Measurements from ENCODE around the gene LRFN3.

Gene LRFN3

GRCh38 chr19:35911173-35911572 lies 25.0 kb upstream of the LRFN3 start:
- Histone ChIP-seq H3K4me1 (ENCODE audit: control extremely low read depth in 1 of 4, control insufficient read depth in 4 of 4, insufficient read depth in 4 of 4, low read length in 3 of 4) (peaks cover 5 to 69% (median 42%) of the 10 kb centered on the region in 4 experiments), H3K27ac (ENCODE audit: insufficient read depth in 1 of 2, low read depth in 1 of 2, low read length in 2 of 2, poor library complexity in 1 of 2, severe bottlenecking in 2 of 2) (no peak overlapping the region), H3K36me3 (ENCODE audit: control insufficient read depth in 4 of 4, insufficient read depth in 4 of 4, low read length in 3 of 4) (no peaks in the 10 kb centered on the region), H3K9me3 (ENCODE audit: control extremely low read depth in 1 of 5, control insufficient read depth in 4 of 5, insufficient read depth in 2 of 5, low read depth in 1 of 5, low read length in 4 of 5) (no peaks in the 10 kb centered on the region), H3K4me3 (ENCODE audit: control insufficient read depth in 1 of 7, extremely low read depth in 1 of 7, insufficient read depth in 4 of 7, low read depth in 2 of 7, low read length in 6 of 7) (no peak overlapping the region), H3K27me3 (replicated peaks in 2 of 5; ENCODE audit: control insufficient read depth in 4 of 5, insufficient read depth in 5 of 5, low read length in 4 of 5) (no peaks in the 10 kb centered on the region)
- WGBS (ENCODE audit: insufficient coverage): 100% methylated on average over 1 of the region's 3 CpGs
- ChIA-PET POLR2A (no interaction called here), CTCF (interaction anchor here (0.7 to 4.4 kb wide), 8 partner anchors 8 to 58 kb away, joined by 3 to 16 read pairs (median 5); no protein-coding TSS in a partner anchor)
- DNase-seq: peak in 1 of 3 donors; percentile 20

GRCh38 chr19:35911790-35912189 lies 24.4 kb upstream of the LRFN3 start:
- no peak overlapping the region for H3K27ac ChIP-seq (ENCODE audit: insufficient read depth in 1 of 2, low read depth in 1 of 2, low read length in 2 of 2, poor library complexity in 1 of 2, severe bottlenecking in 2 of 2)
- H3K36me3 ChIP-seq (ENCODE audit: control insufficient read depth in 4 of 4, insufficient read depth in 4 of 4, low read length in 3 of 4): no peaks in the 10 kb centered on the region
- POLR2A ChIA-PET: no interaction called here
- peak overlapping the region in 1 of 7 experiments; percentile 8 for H3K4me3 ChIP-seq (ENCODE audit: control insufficient read depth in 1 of 7, extremely low read depth in 1 of 7, insufficient read depth in 4 of 7, low read depth in 2 of 7, low read length in 6 of 7)
- no peaks in the 10 kb centered on the region for H3K9me3 ChIP-seq (ENCODE audit: control extremely low read depth in 1 of 5, control insufficient read depth in 4 of 5, insufficient read depth in 2 of 5, low read depth in 1 of 5, low read length in 4 of 5)
- peaks cover 5 to 64% (median 42%) of the 10 kb centered on the region in 4 experiments for H3K4me1 ChIP-seq (ENCODE audit: control extremely low read depth in 1 of 4, control insufficient read depth in 4 of 4, insufficient read depth in 4 of 4, low read length in 3 of 4)
- H3K27me3 ChIP-seq (replicated peaks in 2 of 5; ENCODE audit: control insufficient read depth in 4 of 5, insufficient read depth in 5 of 5, low read length in 4 of 5): no peaks in the 10 kb centered on the region
- DNase-seq: no peak
- CTCF ChIA-PET: interaction anchor here (0.7 to 4.4 kb wide), 9 partner anchors 9 to 58 kb away, joined by 3 to 16 read pairs (median 4); no protein-coding TSS in a partner anchor
- WGBS (ENCODE audit: insufficient coverage): 50% methylated on average over 2 of the region's 5 CpGs

DNA sequence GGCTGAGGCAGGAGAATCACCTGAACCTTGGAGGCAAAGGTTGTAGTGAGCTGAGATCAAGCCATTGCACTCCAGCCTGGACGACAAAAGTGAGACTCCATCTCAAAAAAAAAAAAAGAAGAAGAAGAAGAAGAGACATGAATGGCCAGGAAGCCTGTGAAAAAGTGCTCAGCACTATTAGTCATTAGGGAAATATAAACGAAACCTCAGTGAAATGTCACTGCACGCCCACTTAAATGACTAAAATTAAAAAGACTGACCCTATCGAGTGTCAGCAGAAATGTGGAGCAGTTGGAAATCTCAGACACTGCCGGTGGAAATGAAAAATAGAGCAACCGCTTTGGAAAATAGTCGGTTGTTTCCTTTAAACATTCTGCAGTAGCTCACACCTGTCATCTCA lies 22.6 kb upstream of the LRFN3 start:
- H3K4me3 ChIP-seq (ENCODE audit: control insufficient read depth in 1 of 7, extremely low read depth in 1 of 7, insufficient read depth in 4 of 7, low read depth in 2 of 7, low read length in 6 of 7): no peak overlapping the region
- no peaks in the 10 kb centered on the region for H3K9me3 ChIP-seq (ENCODE audit: control extremely low read depth in 1 of 5, control insufficient read depth in 4 of 5, insufficient read depth in 2 of 5, low read depth in 1 of 5, low read length in 4 of 5)
- no peaks in the 10 kb centered on the region for H3K36me3 ChIP-seq (ENCODE audit: control insufficient read depth in 4 of 4, insufficient read depth in 4 of 4, low read length in 3 of 4)
- no peaks in the 10 kb centered on the region for H3K27me3 ChIP-seq (replicated peaks in 2 of 5; ENCODE audit: control insufficient read depth in 4 of 5, insufficient read depth in 5 of 5, low read length in 4 of 5)
- ChIA-PET POLR2A (no interaction called here), CTCF (interaction anchor here (0.9 to 1.2 kb wide), 2 partner anchors 13 to 32 kb away, joined by 3 to 4 read pairs; no protein-coding TSS in a partner anchor)
- WGBS (ENCODE audit: insufficient coverage): 83% methylated on average over 7 of the region's 7 CpGs
- no peak for DNase-seq
- peaks cover 5 to 46% (median 26%) of the 10 kb centered on the region in 4 experiments for H3K4me1 ChIP-seq (ENCODE audit: control extremely low read depth in 1 of 4, control insufficient read depth in 4 of 4, insufficient read depth in 4 of 4, low read length in 3 of 4)
- H3K27ac ChIP-seq (ENCODE audit: insufficient read depth in 1 of 2, low read depth in 1 of 2, low read length in 2 of 2, poor library complexity in 1 of 2, severe bottlenecking in 2 of 2): no peak overlapping the region

GRCh38 chr19:35915443-35915842 lies 20.7 kb upstream of the LRFN3 start:
- POLR2A ChIA-PET: interaction anchor here (0.7 kb wide), 1 partner anchor 196 kb away, joined by 4 read pairs; no protein-coding TSS in a partner anchor
- no peak overlapping the region for H3K4me3 ChIP-seq (ENCODE audit: control insufficient read depth in 1 of 7, extremely low read depth in 1 of 7, insufficient read depth in 4 of 7, low read depth in 2 of 7, low read length in 6 of 7)
- H3K27me3 ChIP-seq (replicated peaks in 2 of 5; ENCODE audit: control insufficient read depth in 4 of 5, insufficient read depth in 5 of 5, low read length in 4 of 5): no peaks in the 10 kb centered on the region
- no peak for DNase-seq
- CTCF ChIA-PET: interaction anchor here (2.7 kb wide), 1 partner anchor 33 kb away, joined by 8 read pairs; no protein-coding TSS in a partner anchor
- H3K9me3 ChIP-seq (ENCODE audit: control extremely low read depth in 1 of 5, control insufficient read depth in 4 of 5, insufficient read depth in 2 of 5, low read depth in 1 of 5, low read length in 4 of 5): no peaks in the 10 kb centered on the region
- no CpG with 5 or more reads among the region's 3 CpGs for WGBS (ENCODE audit: insufficient coverage)
- no peak overlapping the region for H3K27ac ChIP-seq (ENCODE audit: insufficient read depth in 1 of 2, low read depth in 1 of 2, low read length in 2 of 2, poor library complexity in 1 of 2, severe bottlenecking in 2 of 2)
- H3K36me3 ChIP-seq (ENCODE audit: control insufficient read depth in 4 of 4, insufficient read depth in 4 of 4, low read length in 3 of 4): no peaks in the 10 kb centered on the region
- H3K4me1 ChIP-seq (ENCODE audit: control extremely low read depth in 1 of 4, control insufficient read depth in 4 of 4, insufficient read depth in 4 of 4, low read length in 3 of 4): peaks cover 0 to 28% (median 9%) of the 10 kb centered on the region in 4 experiments

DNA sequence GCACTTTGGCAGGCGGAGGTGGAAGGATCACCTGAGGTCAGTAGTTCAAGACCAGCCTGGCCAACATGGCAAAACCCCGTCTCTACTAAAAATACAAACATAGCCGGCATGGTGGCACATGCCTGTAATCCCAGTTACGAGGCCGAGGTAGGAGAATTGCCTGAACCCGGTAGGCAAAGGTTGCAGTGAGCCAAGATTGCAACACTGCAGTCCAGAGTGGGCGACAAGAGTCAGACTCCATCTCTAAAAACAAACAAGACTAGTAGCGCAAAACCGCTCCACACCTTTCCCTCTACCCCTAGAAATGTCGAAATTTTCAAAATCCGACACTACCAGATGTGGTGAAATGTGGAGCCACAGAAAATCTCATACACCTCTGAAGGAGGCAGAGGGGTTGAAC lies 16.9 kb upstream of the LRFN3 start:
- H3K4me3 ChIP-seq (ENCODE audit: control insufficient read depth in 1 of 7, extremely low read depth in 1 of 7, insufficient read depth in 4 of 7, low read depth in 2 of 7, low read length in 6 of 7): no peak overlapping the region
- H3K36me3 ChIP-seq (ENCODE audit: control insufficient read depth in 4 of 4, insufficient read depth in 4 of 4, low read length in 3 of 4): no peaks in the 10 kb centered on the region
- CTCF ChIA-PET: interaction anchor here (2.1 kb wide), 1 partner anchor 12 kb away, joined by 5 read pairs; no protein-coding TSS in a partner anchor
- H3K4me1 ChIP-seq (ENCODE audit: control extremely low read depth in 1 of 4, control insufficient read depth in 4 of 4, insufficient read depth in 4 of 4, low read length in 3 of 4): peaks cover 0 to 9% (median 0%) of the 10 kb centered on the region in 4 experiments
- DNase-seq: no peak
- H3K27ac ChIP-seq (ENCODE audit: insufficient read depth in 1 of 2, low read depth in 1 of 2, low read length in 2 of 2, poor library complexity in 1 of 2, severe bottlenecking in 2 of 2): no peak overlapping the region
- WGBS (ENCODE audit: insufficient coverage): 97% methylated on average over 11 of the region's 11 CpGs
- H3K9me3 ChIP-seq (ENCODE audit: control extremely low read depth in 1 of 5, control insufficient read depth in 4 of 5, insufficient read depth in 2 of 5, low read depth in 1 of 5, low read length in 4 of 5): no peaks in the 10 kb centered on the region
- H3K27me3 ChIP-seq (replicated peaks in 2 of 5; ENCODE audit: control insufficient read depth in 4 of 5, insufficient read depth in 5 of 5, low read length in 4 of 5): no peaks in the 10 kb centered on the region
- POLR2A ChIA-PET: no interaction called here

GRCh38 chr19:35921012-35921411 lies 15.2 kb upstream of the LRFN3 start:
- Histone ChIP-seq H3K36me3 (ENCODE audit: control insufficient read depth in 4 of 4, insufficient read depth in 4 of 4, low read length in 3 of 4) (no peaks in the 10 kb centered on the region), H3K4me1 (ENCODE audit: control extremely low read depth in 1 of 4, control insufficient read depth in 4 of 4, insufficient read depth in 4 of 4, low read length in 3 of 4) (no peaks in the 10 kb centered on the region), H3K4me3 (ENCODE audit: control insufficient read depth in 1 of 7, extremely low read depth in 1 of 7, insufficient read depth in 4 of 7, low read depth in 2 of 7, low read length in 6 of 7) (no peak overlapping the region), H3K27ac (ENCODE audit: insufficient read depth in 1 of 2, low read depth in 1 of 2, low read length in 2 of 2, poor library complexity in 1 of 2, severe bottlenecking in 2 of 2) (no peak overlapping the region), H3K27me3 (replicated peaks in 2 of 5; ENCODE audit: control insufficient read depth in 4 of 5, insufficient read depth in 5 of 5, low read length in 4 of 5) (no peaks in the 10 kb centered on the region), H3K9me3 (ENCODE audit: control extremely low read depth in 1 of 5, control insufficient read depth in 4 of 5, insufficient read depth in 2 of 5, low read depth in 1 of 5, low read length in 4 of 5) (peaks cover 0 to 6% (median 0%) of the 10 kb centered on the region in 5 experiments)
- WGBS (ENCODE audit: insufficient coverage): 92% methylated on average over 4 of the region's 6 CpGs
- ChIA-PET CTCF (interaction anchor here (0.6 to 3.8 kb wide), 6 partner anchors 9 to 499 kb away, joined by 3 to 12 read pairs (median 7); no protein-coding TSS in a partner anchor), POLR2A (no interaction called here)
- DNase-seq: no peak

GRCh38 chr19:35925501-35925900 lies 10.7 kb upstream of the LRFN3 start:
- Histone ChIP-seq H3K27ac (ENCODE audit: insufficient read depth in 1 of 2, low read depth in 1 of 2, low read length in 2 of 2, poor library complexity in 1 of 2, severe bottlenecking in 2 of 2) (no peak overlapping the region), H3K9me3 (ENCODE audit: control extremely low read depth in 1 of 5, control insufficient read depth in 4 of 5, insufficient read depth in 2 of 5, low read depth in 1 of 5, low read length in 4 of 5) (peaks cover 0 to 6% (median 0%) of the 10 kb centered on the region in 5 experiments), H3K4me1 (ENCODE audit: control extremely low read depth in 1 of 4, control insufficient read depth in 4 of 4, insufficient read depth in 4 of 4, low read length in 3 of 4) (peaks cover 9 to 15% (median 11%) of the 10 kb centered on the region in 4 experiments), H3K36me3 (ENCODE audit: control insufficient read depth in 4 of 4, insufficient read depth in 4 of 4, low read length in 3 of 4) (no peaks in the 10 kb centered on the region), H3K27me3 (replicated peaks in 2 of 5; ENCODE audit: control insufficient read depth in 4 of 5, insufficient read depth in 5 of 5, low read length in 4 of 5) (no peaks in the 10 kb centered on the region), H3K4me3 (ENCODE audit: control insufficient read depth in 1 of 7, extremely low read depth in 1 of 7, insufficient read depth in 4 of 7, low read depth in 2 of 7, low read length in 6 of 7) (no peak overlapping the region)
- WGBS (ENCODE audit: insufficient coverage): 86% methylated on average over 1 of the region's 3 CpGs
- ChIA-PET CTCF (interaction anchor here (2.0 to 4.0 kb wide), 3 partner anchors 14 to 43 kb away, joined by 7 to 20 read pairs (median 11); no protein-coding TSS in a partner anchor), POLR2A (no interaction called here)
- no peak for DNase-seq

Data from common myeloid progenitor, CD34-positive (primary cell).